ENCODE data around the gene AKNAD1.

- no peak for TF ChIP-seq CTCF (IDR thresholded peaks at IDR 0.05 in 4 of 5, conservative IDR thresholded peaks at IDR 0.05 in 1 of 5)
- no peak for TF ChIP-seq POLR2A (IDR thresholded peaks at IDR 0.05)
Measured at GRCh38 chr1:108831225-108831624, 25.7 kb downstream of the AKNAD1 start.
